Cardiac muscle cell (in vitro differentiated cells and primary cell): Measurements from ENCODE around the gene CHMP2A. TPM values are rescaled to one million over a fixed set of nuclear protein-coding genes. Genes with fewer than 3 reads are reported as not detected.

ENCODE experiments used
- DNase-seq, 2 donors: peaks; one replicate each; pipeline versions ENCODE4 v3.0.0 to v3.0.0-alpha.2; 2010 to 2017; ENCODE audit warnings: low read depth in 1 of 2, low spot score in 1 of 2
- H3K27ac ChIP-seq: fragments of 200-600 bp; sonication (generic); 2 replicates; pipeline ENCODE4 v1.5.1; 2016
- H3K27me3 ChIP-seq: fragments of 200-600 bp; sonication (generic); 2 replicates; pipeline ENCODE4 v1.6.0; 2016; ENCODE audit warnings: control low read depth
- H3K36me3 ChIP-seq: fragments of 200-600 bp; sonication (generic); 2 replicates; pipeline ENCODE4 v1.5.1; 2016; ENCODE audit warnings: control low read depth
- H3K4me1 ChIP-seq: fragments of 200-600 bp; sonication (generic); 2 replicates; pipeline ENCODE4 v1.8.1; 2017; ENCODE audit warnings: low read depth, mild to moderate bottlenecking, mixed run types
- H3K4me3 ChIP-seq: fragments of 200-600 bp; sonication (generic); 2 replicates; pipeline ENCODE4 v1.5.1; 2016; ENCODE audit warnings: mild to moderate bottlenecking
- H3K9me3 ChIP-seq: fragments of 200-600 bp; sonication (generic); 2 replicates; pipeline ENCODE4 v1.5.1; 2017; ENCODE audit warnings: low read depth, mild to moderate bottlenecking, control low read depth
- CTCF ChIP-seq: IDR thresholded peaks from 2 replicates; pipeline ENCODE4 v1.5.1; 2012; ENCODE audit warnings: low read depth, mild to moderate bottlenecking, low read length
- polyA plus RNA-seq: library from polyadenylated mRNA; unstranded; fragments of >200 nt; fragmentation: Nextera tagmentation; extraction: Ambion mirVana; gene quantifications from 2 replicates; pipeline ENCODE4 v1.2.1, GENCODE V29; 2016
- total RNA-seq: library from RNA; depleted of rRNA; stranded (reverse); fragments of >200 nt; gene quantifications from 2 replicates; pipeline ENCODE4 v1.2.3, GENCODE V29; 2016

The CHMP2A gene
- total and polyA plus RNA-seq, 2 experiments from 2014 or later: 247 to 265 TPM

GRCh38 chr19:58559275-58560006 lies 4.5 kb upstream of the CHMP2A start:
- Histone ChIP-seq H3K4me1 (peaks cover 26% of the 10 kb centered on the region), H3K27me3 (no peaks in the 10 kb centered on the region), H3K9me3 (no peaks in the 10 kb centered on the region), H3K4me3 (peak overlapping the region; percentile 56), H3K27ac (peak overlapping the region; percentile 99), H3K36me3 (peaks cover 9% of the 10 kb centered on the region)
- peak; percentile 95 for DNase-seq
- TF ChIP-seq CTCF: no peak

GRCh38 chr19:58558623-58559274 lies 3.8 kb upstream of the CHMP2A start:
- Histone ChIP-seq H3K27ac (peak overlapping the region; percentile 99), H3K9me3 (no peaks in the 10 kb centered on the region), H3K4me3 (peak overlapping the region; percentile 56), H3K36me3 (peaks cover 9% of the 10 kb centered on the region), H3K4me1 (peaks cover 31% of the 10 kb centered on the region), H3K27me3 (no peaks in the 10 kb centered on the region)
- peak; percentile 99 for DNase-seq
- no peak for TF ChIP-seq CTCF

- Histone ChIP-seq H3K4me3 (peak within 1 kb of the TSS; percentile 56), H3K4me1 (peaks cover 35% of the 10 kb centered on the region), H3K27ac (peak within 1 kb of the TSS; percentile 99), H3K27me3 (no peaks in the 10 kb centered on the region), H3K36me3 (peaks cover 9% of the 10 kb centered on the region), H3K9me3 (no peaks in the 10 kb centered on the region)
- no peak for TF ChIP-seq CTCF
- DNase-seq: peak in 1 of 2 donors; percentile 68
These were observed 3.2 kb upstream of the CHMP2A start, which contains the start of gene UBE2M for GRCh38 chr19:58558066-58558622. Gene UBE2M (minus strand): TSS chr19:58558611. CDS start chr19:58558381, 230 bp downstream.

GRCh38 chr19:58557221-58558065 lies 2.5 kb upstream of the CHMP2A start:
- no peak for DNase-seq
- H3K27ac ChIP-seq: peak overlapping the region; percentile 99
- peaks cover 9% of the 10 kb centered on the region for H3K36me3 ChIP-seq
- H3K27me3 ChIP-seq: no peaks in the 10 kb centered on the region
- no peak for TF ChIP-seq CTCF
- peak overlapping the region; percentile 56 for H3K4me3 ChIP-seq
- peaks cover 30% of the 10 kb centered on the region for H3K4me1 ChIP-seq
- H3K9me3 ChIP-seq: no peaks in the 10 kb centered on the region

GRCh38 chr19:58556622-58557220 lies 1.8 kb upstream of the CHMP2A start:
- Histone ChIP-seq H3K4me3 (peak overlapping the region; percentile 56), H3K36me3 (peaks cover 11% of the 10 kb centered on the region), H3K27me3 (no peaks in the 10 kb centered on the region), H3K4me1 (peaks cover 26% of the 10 kb centered on the region), H3K9me3 (no peaks in the 10 kb centered on the region), H3K27ac (peak overlapping the region; percentile 99)
- DNase-seq: no peak
- no peak for TF ChIP-seq CTCF
